OCI-LY1 (cell line): Measurements from ENCODE around the gene SLC25A29.

Experiments used
- H2AFZ ChIP-seq: fragments of 200-600 bp; sonication (generic), shearing (Covaris generic); 2 replicates; pipeline ENCODE4 v1.6.0; 2014; ENCODE audit warnings: antibody characterized with exemption, mild to moderate bottlenecking, low read length
- H3F3A ChIP-seq: fragments of 200-600 bp; sonication (generic), shearing (Covaris generic); 2 replicates; pipeline ENCODE4 v1.6.0; 2014; ENCODE audit warnings: mild to moderate bottlenecking, antibody characterized with exemption, low read length, moderate library complexity; ENCODE audit not compliant: insufficient read depth
- H3K27ac ChIP-seq: fragments of 200-600 bp; sonication (generic); 2 replicates; pipeline ENCODE4 v1.5.1; 2014; ENCODE audit warnings: low read length, mixed run types, mild to moderate bottlenecking, low read depth; ENCODE audit not compliant: poor library complexity, severe bottlenecking
- H3K27me3 ChIP-seq: fragments of 200-600 bp; sonication (generic); 2 replicates; pipeline ENCODE4 v1.6.0; 2014; ENCODE audit warnings: antibody characterized with exemption, mild to moderate bottlenecking, low read length, moderate library complexity; ENCODE audit not compliant: insufficient read depth
- H3K36me3 ChIP-seq: fragments of 200-600 bp; sonication (generic); 2 replicates; pipeline ENCODE4 v1.6.1; 2014; ENCODE audit warnings: mild to moderate bottlenecking, antibody characterized with exemption, low read length, moderate library complexity, mixed read lengths; ENCODE audit not compliant: insufficient read depth
- H3K4me1 ChIP-seq: fragments of 200-600 bp; sonication (generic); 2 replicates; pipeline ENCODE4 v1.5.1; 2014; ENCODE audit warnings: mild to moderate bottlenecking, low read length, moderate library complexity; ENCODE audit not compliant: insufficient read depth, severe bottlenecking
- H3K4me2 ChIP-seq: fragments of 200-600 bp; sonication (generic), shearing (Covaris generic); 2 replicates; pipeline ENCODE4 v1.6.1; 2014; ENCODE audit warnings: low read length
- H3K4me3 ChIP-seq: fragments of 200-600 bp; sonication (generic); 2 replicates; pipeline ENCODE4 v1.5.1; 2014; ENCODE audit warnings: low read length, low read depth, mild to moderate bottlenecking, mixed read lengths; ENCODE audit not compliant: poor library complexity, severe bottlenecking
- H3K79me2 ChIP-seq: fragments of 200-600 bp; shearing (Covaris generic); 2 replicates; pipeline ENCODE4 v1.6.1; 2016; ENCODE audit warnings: mixed run types, low read length, mixed read lengths; ENCODE audit not compliant: insufficient read depth
- H3K9ac ChIP-seq: fragments of 200-600 bp; sonication (generic), shearing (Covaris generic); 2 replicates; pipeline ENCODE4 v1.6.1; 2014; ENCODE audit warnings: mild to moderate bottlenecking, low read length, mixed read lengths
- H3K9me2 ChIP-seq: fragments of 200-600 bp; sonication (generic), shearing (Covaris generic); 2 replicates; pipeline ENCODE4 v1.6.1; 2014; ENCODE audit warnings: low read depth, mild to moderate bottlenecking, low read length, mixed read lengths
- H3K9me3 ChIP-seq: fragments of 200-600 bp; shearing (Covaris generic); 2 replicates; pipeline ENCODE4 v1.6.1; 2014; ENCODE audit warnings: low read length, mixed read lengths
- H4K20me1 ChIP-seq: fragments of 200-600 bp; sonication (generic), shearing (Covaris generic); 2 replicates; pipeline ENCODE4 v1.6.0; 2016; ENCODE audit warnings: mild to moderate bottlenecking, low read length; ENCODE audit not compliant: insufficient read depth
- EZH2 ChIP-seq: fragments of 200-600 bp; sonication (generic), shearing (Covaris generic); IDR thresholded peaks from 2 replicates; pipeline ENCODE4 v1.8.0; 2017; ENCODE audit warnings: borderline replicate concordance, mixed run types, mild to moderate bottlenecking, antibody characterized with exemption, low read length, moderate library complexity, mixed read lengths
- TF ChIP-seq, protein P1 (sequence below): fragments of 200-600 bp; sonication (generic), shearing (Covaris generic); IDR thresholded peaks from 2 replicates; pipeline ENCODE4 v1.5.1; 2017; ENCODE audit warnings: mild to moderate bottlenecking, antibody characterized with exemption, low read length, moderate library complexity, mixed read lengths

The SLC25A29 gene

DNA sequence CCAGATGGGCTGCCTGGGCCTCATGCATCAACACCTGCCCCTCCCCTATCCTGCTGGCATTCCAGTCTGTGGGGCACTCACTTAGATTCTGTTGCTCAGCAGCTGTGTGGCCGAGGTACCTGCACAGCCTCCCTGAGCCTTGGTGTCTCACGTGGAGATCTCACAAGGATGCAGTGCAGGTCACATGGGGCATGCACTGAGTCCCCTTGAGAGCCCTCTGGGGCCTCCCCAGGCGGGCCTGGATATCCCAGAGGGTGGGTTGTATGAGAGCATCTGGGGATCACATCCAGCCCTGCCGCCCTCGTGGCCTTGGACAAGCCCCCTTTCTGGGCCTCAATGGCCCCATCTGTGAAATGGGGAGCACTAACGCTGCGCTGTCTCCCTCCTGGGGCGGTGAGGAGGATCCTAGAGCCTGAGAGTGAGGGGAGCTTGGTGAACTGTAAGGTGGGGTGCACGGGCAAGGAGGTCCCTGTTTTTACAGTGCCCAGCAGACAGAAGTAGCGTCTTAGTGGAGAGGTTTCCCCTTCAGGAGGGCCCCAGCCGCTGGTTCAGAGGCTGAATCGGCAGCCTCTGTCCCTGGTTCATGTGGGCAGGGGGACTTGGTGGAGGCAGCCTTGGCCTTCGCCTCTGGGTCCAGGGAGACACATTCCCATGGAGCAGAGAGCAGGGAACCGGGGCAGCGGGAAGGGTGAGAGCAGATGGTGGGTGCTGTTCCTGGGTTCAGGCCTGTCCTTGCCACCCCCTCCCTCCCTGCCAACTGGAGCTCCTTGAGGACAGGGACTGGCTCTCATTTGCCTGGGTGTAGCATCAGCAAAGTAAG, 16.1 kb upstream of the SLC25A29 start:
- Histone ChIP-seq H3K9me3 (no peaks in the 10 kb centered on the region), H4K20me1 (no peaks in the 10 kb centered on the region), H3K4me1 (no peaks in the 10 kb centered on the region), H3K9me2 (no peaks in the 10 kb centered on the region), H3K9ac (no peak overlapping the region), H3K79me2 (no peaks in the 10 kb centered on the region), H3F3A (no peaks in the 10 kb centered on the region), H3K27ac (no peak overlapping the region), H3K4me3 (no peak overlapping the region), H2AFZ (no peak overlapping the region), H3K27me3 (peaks cover 14% of the 10 kb centered on the region; the same call in 1 of the 2 replicates), H3K36me3 (no peaks in the 10 kb centered on the region), H3K4me2 (no peak overlapping the region)
- TF ChIP-seq EZH2 = no peak
- TF ChIP-seq, protein P1, sequence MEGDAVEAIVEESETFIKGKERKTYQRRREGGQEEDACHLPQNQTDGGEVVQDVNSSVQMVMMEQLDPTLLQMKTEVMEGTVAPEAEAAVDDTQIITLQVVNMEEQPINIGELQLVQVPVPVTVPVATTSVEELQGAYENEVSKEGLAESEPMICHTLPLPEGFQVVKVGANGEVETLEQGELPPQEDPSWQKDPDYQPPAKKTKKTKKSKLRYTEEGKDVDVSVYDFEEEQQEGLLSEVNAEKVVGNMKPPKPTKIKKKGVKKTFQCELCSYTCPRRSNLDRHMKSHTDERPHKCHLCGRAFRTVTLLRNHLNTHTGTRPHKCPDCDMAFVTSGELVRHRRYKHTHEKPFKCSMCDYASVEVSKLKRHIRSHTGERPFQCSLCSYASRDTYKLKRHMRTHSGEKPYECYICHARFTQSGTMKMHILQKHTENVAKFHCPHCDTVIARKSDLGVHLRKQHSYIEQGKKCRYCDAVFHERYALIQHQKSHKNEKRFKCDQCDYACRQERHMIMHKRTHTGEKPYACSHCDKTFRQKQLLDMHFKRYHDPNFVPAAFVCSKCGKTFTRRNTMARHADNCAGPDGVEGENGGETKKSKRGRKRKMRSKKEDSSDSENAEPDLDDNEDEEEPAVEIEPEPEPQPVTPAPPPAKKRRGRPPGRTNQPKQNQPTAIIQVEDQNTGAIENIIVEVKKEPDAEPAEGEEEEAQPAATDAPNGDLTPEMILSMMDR = no peak

DNA sequence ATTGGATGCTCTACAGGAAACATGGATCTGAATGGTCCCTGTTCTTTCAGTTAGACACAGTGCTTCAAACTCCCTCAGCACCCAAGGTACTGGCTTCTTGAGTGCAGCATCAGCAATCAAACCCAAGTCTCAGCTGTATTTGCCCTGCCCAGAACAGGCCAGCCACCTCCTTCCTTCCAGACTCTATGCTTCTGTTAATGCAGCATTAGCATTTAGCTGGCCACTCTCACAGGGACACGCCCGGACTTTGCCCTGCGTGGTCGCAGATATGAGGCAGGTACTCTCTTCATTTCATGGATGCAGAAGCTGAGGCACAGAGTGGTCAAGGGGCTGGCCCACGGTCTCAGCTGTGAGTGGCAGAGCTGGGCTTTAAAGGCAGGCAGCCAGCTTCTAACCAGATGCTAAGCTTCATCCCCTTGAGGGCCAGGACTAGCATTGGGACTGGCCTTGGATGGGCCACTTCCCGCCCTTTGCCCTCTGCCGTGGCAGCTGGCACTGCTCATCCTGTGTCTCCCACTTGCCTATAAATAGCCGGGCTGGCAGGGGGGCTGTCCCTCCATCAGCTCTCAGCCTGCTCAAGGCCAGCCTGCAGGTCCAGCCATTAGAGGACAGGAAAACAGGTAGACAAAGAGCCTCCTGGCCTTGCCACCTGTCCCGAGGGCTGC, 15.4 kb upstream of the SLC25A29 start:
- Histone ChIP-seq H3F3A (no peaks in the 10 kb centered on the region), H2AFZ (no peak overlapping the region), H4K20me1 (no peaks in the 10 kb centered on the region), H3K27me3 (peaks cover 14% of the 10 kb centered on the region; the same call in 1 of the 2 replicates), H3K9me3 (no peaks in the 10 kb centered on the region), H3K4me2 (no peak overlapping the region), H3K79me2 (no peaks in the 10 kb centered on the region), H3K9me2 (no peaks in the 10 kb centered on the region), H3K4me1 (no peaks in the 10 kb centered on the region), H3K36me3 (no peaks in the 10 kb centered on the region), H3K9ac (no peak overlapping the region), H3K4me3 (no peak overlapping the region), H3K27ac (no peak overlapping the region)
- TF ChIP-seq, protein P1 = no peak
- no peak for TF ChIP-seq EZH2

DNA sequence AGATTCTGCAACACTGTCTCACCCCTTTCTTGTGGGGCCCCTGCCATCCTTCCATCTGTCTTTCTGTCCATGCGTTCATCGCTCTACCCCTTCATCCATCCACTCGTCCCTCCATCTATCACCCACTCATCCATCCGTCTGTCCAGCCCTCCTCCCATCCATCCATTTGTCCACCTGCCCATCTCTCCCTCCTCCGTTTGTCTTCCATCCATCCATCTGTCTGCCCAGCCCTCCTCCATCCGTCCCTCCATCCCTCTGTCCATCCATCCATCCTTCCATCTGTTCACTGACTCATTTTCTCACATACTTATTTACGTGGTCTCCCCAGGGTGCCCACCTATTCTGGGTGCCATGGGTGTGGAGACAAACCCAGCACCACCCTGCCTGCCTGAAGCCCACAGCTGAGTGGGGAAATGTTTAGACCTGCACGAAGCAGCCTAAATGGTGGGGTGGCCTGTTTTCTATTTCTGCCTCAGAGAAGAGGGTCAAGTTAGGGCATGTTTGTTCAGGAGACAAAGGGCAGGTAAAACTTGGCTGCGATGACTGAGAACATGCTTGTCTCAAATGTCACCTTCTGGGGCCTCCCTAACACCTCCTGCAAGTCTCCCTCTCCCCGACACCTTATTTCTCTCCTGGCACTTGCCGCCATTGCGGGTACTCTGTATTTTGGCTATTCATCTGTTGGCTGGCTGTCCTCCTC, 14.1 kb upstream of the SLC25A29 start:
- Histone ChIP-seq H3F3A (no peaks in the 10 kb centered on the region), H3K36me3 (no peaks in the 10 kb centered on the region), H3K9me2 (no peaks in the 10 kb centered on the region), H3K27ac (no peak overlapping the region), H3K4me1 (no peaks in the 10 kb centered on the region), H4K20me1 (no peaks in the 10 kb centered on the region), H3K27me3 (peaks cover 7% of the 10 kb centered on the region; the same call in 1 of the 2 replicates), H3K4me2 (no peak overlapping the region), H2AFZ (no peak overlapping the region), H3K4me3 (no peak overlapping the region), H3K79me2 (no peaks in the 10 kb centered on the region), H3K9ac (no peak overlapping the region), H3K9me3 (no peaks in the 10 kb centered on the region)
- TF ChIP-seq EZH2 = no peak
- TF ChIP-seq, protein P1 = no peak
